ENCODE measurements around the gene SERPINA1.
"Not testable (repeated sequence)": the region's sequence is repeated elsewhere in the genome, so short reads cannot be mapped to it uniquely, and the experiment has no call there.

The SERPINA1 gene

GRCh38 chr14:94369766-94370523 is 18.5 kb downstream of the SERPINA1 start:
- not testable (repeated sequence) for DNase-seq (ENCODE audit: low spot score)

- DNase-seq (ENCODE audit: low spot score) = no peak
These were observed 19.4 kb downstream of the SERPINA1 start for GRCh38 chr14:94368956-94369355.

GRCh38 chr14:94368243-94368590 is 20.2 kb downstream of the SERPINA1 start:
- DNase-seq (ENCODE audit: low spot score) = no peak

GRCh38 chr14:94367347-94368242 is 20.8 kb downstream of the SERPINA1 start:
- no peak for DNase-seq (ENCODE audit: low spot score)

GRCh38 chr14:94366146-94366915 is 22.1 kb downstream of the SERPINA1 start, which contains the start of gene SERPINA2:
Gene SERPINA2, minus strand, starts transcription at chr14:94366698.
- DNase-seq (ENCODE audit: low spot score) = no peak

GRCh38 chr14:94365624-94366023 is 22.8 kb downstream of the SERPINA1 start:
- no peak for DNase-seq (ENCODE audit: low spot score)

GRCh38 chr14:94364964-94365363 is 23.4 kb downstream of the SERPINA1 start:
- DNase-seq (ENCODE audit: low spot score) = no peak

- no peak for DNase-seq (ENCODE audit: low spot score)
These were observed 24.4 kb downstream of the SERPINA1 start for GRCh38 chr14:94364037-94364436.

- DNase-seq (ENCODE audit: low spot score) = no peak
These were observed 25.2 kb downstream of the SERPINA1 start for GRCh38 chr14:94363151-94363624.

GRCh38 chr14:94362614-94363133 is 25.7 kb downstream of the SERPINA1 start:
- DNase-seq (ENCODE audit: low spot score) = no peak

- no peak for DNase-seq (ENCODE audit: low spot score)
These were observed 26.7 kb downstream of the SERPINA1 start for GRCh38 chr14:94361682-94362081.

- DNase-seq (ENCODE audit: low spot score) = no peak
These were observed 27.3 kb downstream of the SERPINA1 start for GRCh38 chr14:94360945-94361565.

- DNase-seq (ENCODE audit: low spot score) = no peak
These were observed 31.2 kb downstream of the SERPINA1 start for GRCh38 chr14:94357166-94357565.

GRCh38 chr14:94356379-94357056 is 31.9 kb downstream of the SERPINA1 start:
- no peak for DNase-seq (ENCODE audit: low spot score)

GRCh38 chr14:94355191-94355794 is 33.1 kb downstream of the SERPINA1 start:
- DNase-seq (ENCODE audit: low spot score) = peak; percentile 49

- no peak for DNase-seq (ENCODE audit: low spot score)
These were observed 33.7 kb downstream of the SERPINA1 start for GRCh38 chr14:94354638-94355185.

GRCh38 chr14:94354190-94354589 is 34.2 kb downstream of the SERPINA1 start:
- DNase-seq (ENCODE audit: low spot score) = not testable (repeated sequence)

GRCh38 chr14:94349276-94349675 is 39.1 kb downstream of the SERPINA1 start:
- DNase-seq (ENCODE audit: low spot score) = no peak

GRCh38 chr14:94348836-94349235 is 39.6 kb downstream of the SERPINA1 start:
- DNase-seq (ENCODE audit: low spot score) = no peak

GRCh38 chr14:94346841-94347240 is 41.6 kb downstream of the SERPINA1 start:
- DNase-seq (ENCODE audit: low spot score) = no peak

All from iPS-NIHi11 (cell line).